Measurements from ENCODE around the gene OR6F1.

DNA sequence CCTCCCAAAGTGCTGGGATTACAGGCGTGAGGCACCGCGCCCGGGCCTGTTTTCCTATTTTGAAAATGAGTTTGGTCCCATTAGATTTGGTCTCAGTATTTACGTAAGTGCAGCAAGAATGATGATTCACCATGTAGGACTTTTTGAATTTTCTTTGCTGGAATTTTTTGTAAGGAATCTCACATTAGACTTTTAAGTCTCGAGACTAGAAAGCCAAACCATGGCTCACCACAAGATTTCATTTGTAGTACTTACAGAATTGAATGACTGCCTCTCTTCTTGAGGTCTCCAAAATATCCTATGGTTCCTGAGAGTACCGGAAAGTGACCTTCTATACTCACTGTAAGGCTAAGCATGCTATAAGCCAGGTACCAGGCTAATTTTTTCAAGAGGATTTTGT, 31.2 kb upstream of the OR6F1 start:
- TF ChIP-seq, protein P1, sequence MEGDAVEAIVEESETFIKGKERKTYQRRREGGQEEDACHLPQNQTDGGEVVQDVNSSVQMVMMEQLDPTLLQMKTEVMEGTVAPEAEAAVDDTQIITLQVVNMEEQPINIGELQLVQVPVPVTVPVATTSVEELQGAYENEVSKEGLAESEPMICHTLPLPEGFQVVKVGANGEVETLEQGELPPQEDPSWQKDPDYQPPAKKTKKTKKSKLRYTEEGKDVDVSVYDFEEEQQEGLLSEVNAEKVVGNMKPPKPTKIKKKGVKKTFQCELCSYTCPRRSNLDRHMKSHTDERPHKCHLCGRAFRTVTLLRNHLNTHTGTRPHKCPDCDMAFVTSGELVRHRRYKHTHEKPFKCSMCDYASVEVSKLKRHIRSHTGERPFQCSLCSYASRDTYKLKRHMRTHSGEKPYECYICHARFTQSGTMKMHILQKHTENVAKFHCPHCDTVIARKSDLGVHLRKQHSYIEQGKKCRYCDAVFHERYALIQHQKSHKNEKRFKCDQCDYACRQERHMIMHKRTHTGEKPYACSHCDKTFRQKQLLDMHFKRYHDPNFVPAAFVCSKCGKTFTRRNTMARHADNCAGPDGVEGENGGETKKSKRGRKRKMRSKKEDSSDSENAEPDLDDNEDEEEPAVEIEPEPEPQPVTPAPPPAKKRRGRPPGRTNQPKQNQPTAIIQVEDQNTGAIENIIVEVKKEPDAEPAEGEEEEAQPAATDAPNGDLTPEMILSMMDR (conservative IDR thresholded peaks at IDR 0.05; ENCODE audit: low read length), result no peak
- no peak for TF ChIP-seq EZH2phosphoT487 (IDR thresholded peaks at IDR 0.05; ENCODE audit: borderline replicate concordance)
